Osteocyte (in vitro differentiated cells): Measurements from ENCODE around the gene SMPD4. TPM values are rescaled to one million over a fixed set of nuclear protein-coding genes. Genes with fewer than 3 reads are reported as not detected.
"Not testable (repeated sequence)": the region's sequence is repeated elsewhere in the genome, so short reads cannot be mapped to it uniquely, and the experiment has no call there.

Source experiments
- DNase-seq: peaks from one replicate; pipeline ENCODE4 v3.0.0; 2021; ENCODE audit warnings: mixed read lengths; ENCODE audit not compliant: unreplicated experiment; ENCODE audit errors: extremely low spot score
- H3K27ac Mint-ChIP-seq: one replicate; pipeline ENCODE4 v1.8.0; 2021; ENCODE audit warnings: mild to moderate bottlenecking, mixed read lengths; ENCODE audit not compliant: unreplicated experiment
- H3K27me3 Mint-ChIP-seq: one replicate; pipeline ENCODE4 v1.8.0; 2021; ENCODE audit warnings: mixed read lengths; ENCODE audit not compliant: unreplicated experiment
- H3K36me3 Mint-ChIP-seq: one replicate; pipeline ENCODE4 v1.8.0; 2021; ENCODE audit warnings: mixed read lengths; ENCODE audit not compliant: unreplicated experiment
- H3K4me1 Mint-ChIP-seq: one replicate; pipeline ENCODE4 v1.8.0; 2021; ENCODE audit warnings: mixed read lengths; ENCODE audit not compliant: unreplicated experiment
- H3K4me3 Mint-ChIP-seq: one replicate; pipeline ENCODE4 v1.8.0; 2021; ENCODE audit warnings: mild to moderate bottlenecking, moderate library complexity, mixed read lengths; ENCODE audit not compliant: unreplicated experiment
- H3K9me3 Mint-ChIP-seq: one replicate; pipeline ENCODE4 v1.8.0; 2021; ENCODE audit warnings: mixed read lengths; ENCODE audit not compliant: unreplicated experiment
- long read RNA-seq: library from polyadenylated mRNA; unstranded; transcript quantifications from one replicate; pipeline ENCODE4 v2.0.0, GENCODE V29; 2021
- total RNA-seq: library from RNA; stranded (reverse); gene quantifications from 2 replicates; pipeline ENCODE4 v1.2.1, GENCODE V29; 2021
- TF ChIP-seq, protein P1 (sequence below): fragments of 200-600 bp; sonication (generic); IDR thresholded peaks from 2 replicates; pipeline ENCODE4 v1.5.0; 2021; ENCODE audit warnings: antibody characterized with exemption, mild to moderate bottlenecking, moderate library complexity

Gene SMPD4
- 64.8 and 67.0 TPM in 2 replicates for total RNA-seq
- long read RNA-seq, full-length matches to known transcripts: 48 of 73 reads
- long read RNA-seq, partial matches to known transcripts: 16 of 73 reads
- long read RNA-seq, other reads (novel, unspliced or antisense): 9 of 73 reads

GRCh38 chr2:130181325-130181879 is at the start of gene SMPD4:
SMPD4 (minus strand) TSS chr2:130181602; CDS start chr2:130176592, 5,010 bp downstream.
- no peaks in the 10 kb centered on the region for H3K9me3 Mint-ChIP-seq
- peaks cover 2% of the 10 kb centered on the region for H3K36me3 Mint-ChIP-seq
- TF ChIP-seq, protein P1, sequence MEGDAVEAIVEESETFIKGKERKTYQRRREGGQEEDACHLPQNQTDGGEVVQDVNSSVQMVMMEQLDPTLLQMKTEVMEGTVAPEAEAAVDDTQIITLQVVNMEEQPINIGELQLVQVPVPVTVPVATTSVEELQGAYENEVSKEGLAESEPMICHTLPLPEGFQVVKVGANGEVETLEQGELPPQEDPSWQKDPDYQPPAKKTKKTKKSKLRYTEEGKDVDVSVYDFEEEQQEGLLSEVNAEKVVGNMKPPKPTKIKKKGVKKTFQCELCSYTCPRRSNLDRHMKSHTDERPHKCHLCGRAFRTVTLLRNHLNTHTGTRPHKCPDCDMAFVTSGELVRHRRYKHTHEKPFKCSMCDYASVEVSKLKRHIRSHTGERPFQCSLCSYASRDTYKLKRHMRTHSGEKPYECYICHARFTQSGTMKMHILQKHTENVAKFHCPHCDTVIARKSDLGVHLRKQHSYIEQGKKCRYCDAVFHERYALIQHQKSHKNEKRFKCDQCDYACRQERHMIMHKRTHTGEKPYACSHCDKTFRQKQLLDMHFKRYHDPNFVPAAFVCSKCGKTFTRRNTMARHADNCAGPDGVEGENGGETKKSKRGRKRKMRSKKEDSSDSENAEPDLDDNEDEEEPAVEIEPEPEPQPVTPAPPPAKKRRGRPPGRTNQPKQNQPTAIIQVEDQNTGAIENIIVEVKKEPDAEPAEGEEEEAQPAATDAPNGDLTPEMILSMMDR: no peak
- DNase-seq: peak; percentile 99
- peak within 1 kb of the TSS; percentile 92 for H3K4me3 Mint-ChIP-seq
- no peaks in the 10 kb centered on the region for H3K27me3 Mint-ChIP-seq
- peak within 1 kb of the TSS; percentile 87 for H3K27ac Mint-ChIP-seq
- H3K4me1 Mint-ChIP-seq: peaks cover 25% of the 10 kb centered on the region

DNA sequence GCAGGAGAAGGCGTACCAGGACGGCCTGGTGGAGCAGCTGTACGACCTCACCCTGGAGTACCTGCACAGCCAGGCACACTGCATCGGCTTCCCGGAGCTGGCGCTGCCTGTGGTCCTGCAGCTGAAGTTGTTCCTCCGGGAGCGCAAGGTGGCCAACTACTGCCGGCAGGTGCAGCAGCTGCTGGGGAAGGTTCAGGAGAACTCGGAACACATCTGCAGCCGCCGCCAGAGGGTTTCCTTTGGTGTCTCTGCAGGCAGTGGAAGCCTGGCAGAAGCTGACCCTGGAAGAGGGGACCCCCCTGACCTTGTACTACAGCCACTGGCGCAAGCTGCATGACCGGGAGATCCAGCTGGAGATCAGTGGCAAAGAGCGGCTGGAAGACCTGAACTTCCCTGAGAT is 49.5 kb upstream of the SMPD4 start:
- H3K4me3 Mint-ChIP-seq, H3K9me3 Mint-ChIP-seq, H3K4me1 Mint-ChIP-seq, H3K27ac Mint-ChIP-seq, DNase-seq, H3K36me3 Mint-ChIP-seq, H3K27me3 Mint-ChIP-seq: not testable (repeated sequence)

DNA sequence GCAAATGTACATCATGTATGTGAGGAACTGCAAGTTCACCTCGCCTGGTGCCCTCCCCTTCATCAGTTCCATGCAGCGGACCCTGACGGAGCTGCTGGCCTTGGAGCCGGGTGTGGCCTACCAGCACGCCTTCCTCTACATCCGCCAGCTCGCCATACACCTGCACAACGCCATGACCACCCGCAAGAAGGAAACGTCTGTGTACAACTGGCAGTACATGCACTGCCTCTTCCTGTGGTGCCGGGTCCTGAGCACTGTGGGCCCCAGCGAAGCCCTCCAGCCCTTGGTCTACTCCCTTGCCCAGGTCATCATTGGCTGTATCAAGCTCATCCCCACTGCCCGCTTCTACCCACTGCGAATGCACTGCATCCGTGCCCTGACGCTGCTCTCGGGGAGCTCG is 49.0 kb upstream of the SMPD4 start:
- H3K27ac Mint-ChIP-seq, H3K4me3 Mint-ChIP-seq, H3K9me3 Mint-ChIP-seq, H3K4me1 Mint-ChIP-seq, DNase-seq, H3K36me3 Mint-ChIP-seq, H3K27me3 Mint-ChIP-seq: not testable (repeated sequence)

DNA sequence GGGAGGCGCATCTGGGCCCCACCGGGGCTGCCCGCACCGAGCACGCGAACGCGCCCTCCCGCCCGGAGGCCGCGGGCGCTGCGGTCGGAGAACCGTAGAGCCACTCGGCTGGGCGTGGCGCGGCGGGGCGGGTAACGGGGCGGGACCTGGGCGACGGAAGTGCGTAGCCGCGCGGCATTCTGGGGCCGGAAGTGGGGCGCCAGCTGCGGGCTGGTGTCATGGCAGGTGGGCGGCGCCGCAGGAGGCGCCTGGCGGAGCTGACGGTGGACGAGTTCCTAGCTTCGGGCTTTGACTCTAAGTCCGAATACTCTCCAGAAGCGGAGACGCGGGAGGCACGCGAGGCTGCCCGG is 47.7 kb upstream of the SMPD4 start:
- DNase-seq, H3K9me3 Mint-ChIP-seq, H3K4me1 Mint-ChIP-seq, H3K27me3 Mint-ChIP-seq, H3K4me3 Mint-ChIP-seq, H3K36me3 Mint-ChIP-seq, H3K27ac Mint-ChIP-seq: not testable (repeated sequence)

DNA sequence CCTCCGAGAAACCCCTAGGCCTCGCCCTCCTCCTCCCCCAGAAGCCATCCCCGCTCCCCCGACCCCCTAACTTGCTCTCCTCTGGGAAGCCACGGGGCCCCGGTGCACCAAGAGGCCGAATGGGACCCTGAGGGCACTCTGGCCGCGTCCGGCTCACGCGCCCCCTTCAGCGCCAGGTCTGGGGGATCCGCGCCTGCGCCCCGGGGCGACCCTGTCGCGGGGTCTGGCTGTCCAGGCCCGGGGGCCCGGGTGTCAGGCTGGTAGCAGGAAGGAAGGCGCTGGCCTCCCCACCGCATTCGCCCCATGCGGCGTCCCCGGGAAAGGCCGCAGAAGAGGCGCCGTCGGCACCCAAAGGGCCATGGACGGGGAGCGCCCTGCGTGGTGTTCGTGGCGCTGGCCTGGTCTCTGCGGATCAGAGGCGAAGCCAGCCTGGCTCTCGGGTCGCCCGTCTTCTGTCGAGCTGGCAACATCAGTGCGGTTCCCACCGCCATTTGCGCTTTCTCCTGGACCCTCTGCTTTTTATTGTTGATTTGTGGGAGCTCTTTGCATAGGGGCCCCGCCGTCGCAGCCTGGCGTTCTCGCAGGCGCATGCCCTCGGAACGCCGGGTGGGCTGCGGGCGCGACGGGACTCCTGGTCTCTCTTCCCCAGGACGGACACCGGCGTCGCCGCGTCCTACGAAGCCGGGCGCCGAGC is 47.2 kb upstream of the SMPD4 start:
- not testable (repeated sequence) for H3K36me3 Mint-ChIP-seq, H3K27ac Mint-ChIP-seq, DNase-seq, H3K4me3 Mint-ChIP-seq, H3K27me3 Mint-ChIP-seq, H3K9me3 Mint-ChIP-seq, H3K4me1 Mint-ChIP-seq

GRCh38 chr2:130228005-130228404 is 46.6 kb upstream of the SMPD4 start:
- not testable (repeated sequence) for H3K27me3 Mint-ChIP-seq, H3K4me3 Mint-ChIP-seq, H3K36me3 Mint-ChIP-seq, H3K9me3 Mint-ChIP-seq, DNase-seq, H3K27ac Mint-ChIP-seq, H3K4me1 Mint-ChIP-seq

- not testable (repeated sequence) for H3K4me1 Mint-ChIP-seq, H3K4me3 Mint-ChIP-seq, H3K27ac Mint-ChIP-seq, H3K9me3 Mint-ChIP-seq, H3K36me3 Mint-ChIP-seq, DNase-seq
- peaks cover 14% of the 10 kb centered on the region for H3K27me3 Mint-ChIP-seq
Observed at GRCh38 chr2:130222523-130222922, 41.1 kb upstream of the SMPD4 start.

GRCh38 chr2:130220505-130220904 is 39.1 kb upstream of the SMPD4 start:
- not testable (repeated sequence) for H3K9me3 Mint-ChIP-seq, H3K4me1 Mint-ChIP-seq

DNA sequence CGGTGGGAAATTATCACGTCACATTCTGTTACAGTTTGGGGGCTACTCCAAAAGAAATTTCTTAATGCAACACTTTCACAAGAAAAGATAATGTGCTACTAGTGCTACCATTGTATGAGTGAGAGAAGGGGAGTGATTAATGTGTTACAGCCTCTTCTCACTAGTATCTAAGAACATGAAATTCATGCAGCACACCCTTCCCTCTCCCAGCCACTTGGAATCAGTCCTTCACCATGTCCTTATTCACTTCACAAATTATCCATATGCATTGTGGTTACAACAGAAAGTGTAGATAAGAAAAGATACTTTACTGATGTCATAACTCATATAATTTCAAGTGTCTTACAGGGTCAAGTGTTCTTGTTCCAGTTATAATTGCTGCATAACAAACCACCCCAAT is 37.7 kb upstream of the SMPD4 start:
- not testable (repeated sequence) for H3K27ac Mint-ChIP-seq, DNase-seq, H3K36me3 Mint-ChIP-seq, H3K9me3 Mint-ChIP-seq, H3K4me1 Mint-ChIP-seq, H3K4me3 Mint-ChIP-seq
- H3K27me3 Mint-ChIP-seq: peaks cover 24% of the 10 kb centered on the region

More at GRCh38 chr2:130220505-130220904, 39.1 kb upstream of the SMPD4 start:
- DNase-seq, H3K4me3 Mint-ChIP-seq, H3K27ac Mint-ChIP-seq, H3K36me3 Mint-ChIP-seq: not testable (repeated sequence)
- H3K27me3 Mint-ChIP-seq: peaks cover 19% of the 10 kb centered on the region

- not testable (repeated sequence) for H3K36me3 Mint-ChIP-seq, DNase-seq, H3K4me1 Mint-ChIP-seq, H3K27ac Mint-ChIP-seq, H3K4me3 Mint-ChIP-seq, H3K9me3 Mint-ChIP-seq
- H3K27me3 Mint-ChIP-seq: peaks cover 24% of the 10 kb centered on the region
Observed at GRCh38 chr2:130207051-130207450, 25.6 kb upstream of the SMPD4 start.

DNA sequence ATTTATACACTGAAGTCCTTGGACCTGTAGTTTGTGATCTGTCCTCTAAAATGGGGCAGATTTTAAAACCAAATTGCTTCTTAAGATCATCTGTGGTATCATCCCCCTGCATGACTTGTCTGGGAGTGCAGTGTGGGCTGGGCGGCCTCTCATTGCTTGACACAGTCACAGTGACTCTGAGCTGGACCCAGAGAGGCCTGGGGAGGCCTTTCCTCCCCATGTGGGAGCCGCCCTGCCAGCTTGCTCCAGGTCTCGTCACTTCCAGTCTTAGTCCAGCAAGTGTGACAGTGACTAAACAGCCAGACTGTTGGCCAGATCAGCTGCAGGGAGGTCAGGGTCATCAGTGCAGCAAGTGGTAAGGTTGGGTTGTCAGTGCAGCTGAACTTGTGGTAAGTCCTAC is 21.7 kb upstream of the SMPD4 start:
- DNase-seq, H3K9me3 Mint-ChIP-seq, H3K4me3 Mint-ChIP-seq, H3K4me1 Mint-ChIP-seq, H3K27ac Mint-ChIP-seq, H3K27me3 Mint-ChIP-seq, H3K36me3 Mint-ChIP-seq: not testable (repeated sequence)
